PC-3 (cell line): ENCODE data around the gene STIL. TPM values are rescaled to one million over a fixed set of nuclear protein-coding genes. Genes with fewer than 3 reads are reported as not detected.

ENCODE experiments used
- ATAC-seq: fragments of 200-7000 bp; cut with Tn5 transposase; 2 replicates; pipeline ENCODE4 v1.9.1; 2020; ENCODE audit warnings: mild to moderate bottlenecking, moderate library complexity
- BruUV-seq: library from RNA; stranded (reverse); fragments of 400-500 nt; replicated peaks from 2 replicates; lab custom pipeline; 2021; lab: Mats Ljungman, UMichigan
- CTCF ChIA-PET: fragments of 300-600 bp; sonication (Branson Sonifier 250); formaldehyde crosslinking; loops from one replicate; lab custom pipeline; 2022; ENCODE audit warnings: antibody characterized with exemption; lab: Charles Lee
- POLR2A ChIA-PET: fragments of 300-600 bp; sonication (Branson Sonifier 250); formaldehyde crosslinking; loops from one replicate; lab custom pipeline; 2022; ENCODE audit warnings: antibody characterized with exemption; ENCODE audit not compliant: unreplicated experiment; lab: Charles Lee
- DNase-seq: peaks from one replicate; pipeline ENCODE4 v3.0.0-alpha.2; 2015
- H2AFZ ChIP-seq: fragments of 300-600 bp; sonication (generic); 2 replicates; pipeline ENCODE4 v1.6.0; 2016; ENCODE audit warnings: antibody characterized with exemption, low read length
- H3F3A ChIP-seq: fragments of 300-600 bp; sonication (generic); one replicate; pipeline ENCODE4 v1.6.0; 2017; ENCODE audit warnings: antibody characterized with exemption, low read length, control low read depth, mild to moderate bottlenecking; ENCODE audit not compliant: unreplicated experiment
- H3K27ac ChIP-seq: fragments of 300-600 bp; sonication (generic); 2 replicates; pipeline ENCODE4 v1.5.1; 2016; ENCODE audit warnings: mild to moderate bottlenecking, low read length
- H3K27me3 ChIP-seq: fragments of 300-600 bp; sonication (generic); 2 replicates; pipeline ENCODE4 v1.6.1; 2016; ENCODE audit warnings: low read length, mixed read lengths
- H3K36me3 ChIP-seq: fragments of 300-600 bp; sonication (generic); 2 replicates; pipeline ENCODE4 v1.6.1; 2016; ENCODE audit warnings: low read depth, mixed run types, low read length, mixed read lengths
- H3K4me1 ChIP-seq: fragments of 300-600 bp; sonication (generic); 2 replicates; pipeline ENCODE4 v1.5.1; 2016; ENCODE audit warnings: low read length; ENCODE audit not compliant: insufficient read depth
- H3K4me2 ChIP-seq: fragments of 300-600 bp; sonication (generic); 2 replicates; pipeline ENCODE4 v1.6.0; 2016; ENCODE audit warnings: low read length
- H3K4me3 ChIP-seq: fragments of 300-600 bp; sonication (generic); 2 replicates; pipeline ENCODE4 v1.5.1; 2016; ENCODE audit warnings: mild to moderate bottlenecking, low read length, mixed read lengths
- H3K79me2 ChIP-seq: fragments of 300-600 bp; sonication (generic); 2 replicates; pipeline ENCODE4 v1.6.1; 2017; ENCODE audit warnings: low read length, mixed read lengths
- H3K9ac ChIP-seq: fragments of 300-600 bp; sonication (generic); 2 replicates; pipeline ENCODE4 v1.6.0; 2016; ENCODE audit warnings: mild to moderate bottlenecking, low read length
- H3K9me2 ChIP-seq: fragments of 300-600 bp; sonication (generic); replicated peaks from 2 replicates; pipeline ENCODE4 v1.6.1; 2016; ENCODE audit warnings: mixed run types, low read length, mixed read lengths
- H3K9me3 ChIP-seq: fragments of 300-600 bp; sonication (generic); 2 replicates; pipeline ENCODE4 v1.6.1; 2016; ENCODE audit warnings: low read length, mixed read lengths
- H4K20me1 ChIP-seq: fragments of 300-600 bp; sonication (generic); 2 replicates; pipeline ENCODE4 v1.6.1; 2016; ENCODE audit warnings: low read length, mixed read lengths
- CTCF ChIP-seq: fragments of 300-600 bp; sonication (generic); conservative IDR thresholded peaks from 2 replicates; pipeline ENCODE4 v1.5.1; 2017; ENCODE audit warnings: antibody characterized with exemption, low read depth, mild to moderate bottlenecking, low read length
- EZH2 ChIP-seq: fragments of 300-600 bp; sonication (generic); IDR thresholded peaks from one replicate; pipeline ENCODE4 v1.6.1; 2017; ENCODE audit warnings: antibody characterized with exemption, mild to moderate bottlenecking, low read length; ENCODE audit not compliant: unreplicated experiment
- EZH2phosphoT487 ChIP-seq: fragments of 300-600 bp; sonication (generic); IDR thresholded peaks from 2 replicates; pipeline ENCODE4 v1.6.1; 2018; ENCODE audit warnings: mild to moderate bottlenecking, antibody characterized with exemption, low read length, borderline replicate concordance
- intact Hi-C: fragments of 100-400 bp; cut with micrococcal nuclease; formaldehyde crosslinking; loops from 2 replicates; pipeline ENCODE4 v1.9.0; 2023
- total RNA-seq: library from RNA; depleted of rRNA; stranded (reverse); fragments of >200 nt; gene quantifications from 2 replicates; pipeline ENCODE4 v1.2.3, GENCODE V29; 2014

The STIL gene
- total RNA-seq, 1 experiment from 2014 or later = 32.0 TPM

DNA sequence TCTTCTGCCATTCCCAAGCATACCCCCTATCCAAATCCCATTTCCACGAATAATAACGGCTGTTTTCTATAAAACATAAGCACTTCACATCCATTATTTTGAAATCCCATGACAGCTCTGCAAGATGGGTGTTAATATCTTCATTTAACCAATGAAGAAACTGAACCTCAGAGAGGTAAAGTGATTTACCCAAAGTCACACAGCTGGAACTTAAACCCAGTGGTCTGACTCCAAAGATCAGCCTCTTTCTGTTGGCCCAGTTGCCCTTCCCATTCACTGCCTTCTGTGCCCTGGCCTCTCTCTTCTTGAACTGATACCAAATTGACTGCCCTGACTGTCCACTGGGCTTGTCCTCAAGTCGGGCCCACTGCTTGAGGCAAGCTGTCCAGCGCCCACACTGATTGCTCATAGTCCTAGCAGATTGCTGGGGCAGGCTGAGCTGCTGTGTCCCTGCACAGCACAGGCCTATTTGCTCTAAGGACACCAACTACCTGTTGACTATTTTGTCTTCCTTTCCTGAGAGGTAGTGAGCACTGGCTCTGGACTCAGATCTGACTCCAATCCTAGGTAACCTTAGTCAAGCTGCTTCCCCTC lies 101.2 kb downstream of the STIL start:
- TF ChIP-seq CTCF = no peak
- no peak for TF ChIP-seq EZH2
- TF ChIP-seq EZH2phosphoT487 = no peak
- Histone ChIP-seq H3K27ac (no peak overlapping the region), H3K79me2 (no peaks in the 10 kb centered on the region), H3K4me3 (no peak overlapping the region), H3K9me3 (no peaks in the 10 kb centered on the region), H3K4me2 (no peak overlapping the region), H4K20me1 (no peaks in the 10 kb centered on the region), H3K9ac (no peak overlapping the region), H3K4me1 (no peaks in the 10 kb centered on the region), H3F3A (no peaks in the 10 kb centered on the region), H3K36me3 (no peaks in the 10 kb centered on the region), H2AFZ (no peak overlapping the region), H3K9me2 (no peaks in the 10 kb centered on the region), H3K27me3 (no peaks in the 10 kb centered on the region)
- CTCF ChIA-PET = no interaction called here
- intact Hi-C loops = no loop called here
- ATAC-seq = no peak
- no peak for DNase-seq
- no TSS peak for BruUV-seq
- POLR2A ChIA-PET = no interaction called here

GRCh38 chr1:47211796-47212269 lies 102.1 kb downstream of the STIL start:
- Histone ChIP-seq H3F3A (no peaks in the 10 kb centered on the region), H4K20me1 (no peaks in the 10 kb centered on the region), H3K79me2 (no peaks in the 10 kb centered on the region), H3K27ac (no peak overlapping the region), H3K4me1 (no peaks in the 10 kb centered on the region), H3K36me3 (no peaks in the 10 kb centered on the region), H3K9me2 (no peaks in the 10 kb centered on the region), H3K4me2 (no peak overlapping the region), H3K4me3 (no peak overlapping the region), H2AFZ (no peak overlapping the region), H3K9ac (no peak overlapping the region), H3K9me3 (no peaks in the 10 kb centered on the region), H3K27me3 (no peaks in the 10 kb centered on the region)
- TF ChIP-seq CTCF (no peak), EZH2 (no peak), EZH2phosphoT487 (no peak)
- DNase-seq (no peak), ATAC-seq (no peak)
- intact Hi-C loops = no loop called here
- ChIA-PET POLR2A (no interaction called here), CTCF (no interaction called here)
- BruUV-seq = no TSS peak

DNA sequence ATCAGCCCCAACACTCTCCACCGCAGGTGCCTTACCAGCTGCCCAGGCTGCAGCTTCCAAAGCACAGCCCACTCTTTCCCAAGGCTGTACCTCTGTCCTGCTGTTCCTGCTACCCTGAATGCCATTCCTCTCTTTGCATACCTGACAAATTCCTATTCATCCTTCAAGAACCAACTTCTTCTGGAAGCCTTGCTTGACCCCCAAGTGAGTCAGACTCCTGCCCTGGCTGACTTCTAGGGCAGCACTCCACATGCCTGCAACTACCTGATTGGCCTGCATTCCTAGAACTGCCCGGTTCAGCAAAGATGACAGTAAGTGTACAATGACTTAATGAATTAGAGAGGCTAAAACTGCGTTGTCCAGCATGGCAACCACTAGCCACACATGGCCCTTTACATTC lies 103.3 kb downstream of the STIL start:
- DNase-seq = no peak
- Histone ChIP-seq H3K4me3 (no peak overlapping the region), H3K27me3 (no peaks in the 10 kb centered on the region), H3K9me2 (no peaks in the 10 kb centered on the region), H2AFZ (no peak overlapping the region), H3K27ac (no peak overlapping the region), H3F3A (no peaks in the 10 kb centered on the region), H3K36me3 (no peaks in the 10 kb centered on the region), H3K4me2 (no peak overlapping the region), H3K9ac (no peak overlapping the region), H3K9me3 (no peaks in the 10 kb centered on the region), H4K20me1 (no peaks in the 10 kb centered on the region), H3K4me1 (no peaks in the 10 kb centered on the region), H3K79me2 (no peaks in the 10 kb centered on the region)
- no peak for ATAC-seq
- intact Hi-C loops = no loop called here
- TF ChIP-seq CTCF (no peak), EZH2 (no peak), EZH2phosphoT487 (no peak)
- CTCF ChIA-PET = no interaction called here
- BruUV-seq = no TSS peak
- POLR2A ChIA-PET = no interaction called here
